Stimulated activated CD8-positive, alpha-beta memory T cell treated with anti-CD3 and anti-CD28 coated beads, Interleukin-2, amount 100 ng/mL, for 48 hours (primary cell): ENCODE measurements around the gene PRKACB.
A peak's percentile ranks its signal among the peaks of the same experiment; 100 is the strongest.
"Not testable (repeated sequence)": the region's sequence is repeated elsewhere in the genome, so short reads cannot be mapped to it uniquely, and the experiment has no call there.

Source experiments
- DNase-seq, 2 donors: peaks; one replicate each; pipeline ENCODE4 v3.0.0-alpha.2; 2020; ENCODE audit warnings: low read depth in 2 of 2

The PRKACB gene

GRCh38 chr1:84143796-84144565 lies at the start of gene PRKACB:
TSS of gene PRKACB (plus strand) at chr1:84144271. CDS start at chr1:84144362, 91 bp downstream.
- no peak for DNase-seq

GRCh38 chr1:84095308-84095707 lies 48.8 kb upstream of the PRKACB start:
- DNase-seq = no peak

GRCh38 chr1:84096176-84096575 lies 47.9 kb upstream of the PRKACB start:
- DNase-seq = no peak

GRCh38 chr1:84101204-84101603 lies 42.9 kb upstream of the PRKACB start:
- no peak for DNase-seq

- no peak for DNase-seq
Measured at GRCh38 chr1:84103197-84103992, 40.7 kb upstream of the PRKACB start.

GRCh38 chr1:84107538-84107937 lies 36.5 kb upstream of the PRKACB start:
- not testable (repeated sequence) for DNase-seq

- no peak for DNase-seq
Measured at GRCh38 chr1:84107955-84108354, 36.1 kb upstream of the PRKACB start.

GRCh38 chr1:84108900-84109578 lies 35.0 kb upstream of the PRKACB start:
- DNase-seq = no peak

- DNase-seq = no peak
Measured at GRCh38 chr1:84110629-84111028, 33.4 kb upstream of the PRKACB start.

- DNase-seq = no peak
Measured at GRCh38 chr1:84116558-84116957, 27.5 kb upstream of the PRKACB start.

GRCh38 chr1:84117868-84118267 lies 26.2 kb upstream of the PRKACB start:
- DNase-seq = no peak

GRCh38 chr1:84121360-84121759 lies 22.7 kb upstream of the PRKACB start:
- DNase-seq = no peak

GRCh38 chr1:84122780-84123382 lies 21.2 kb upstream of the PRKACB start:
- DNase-seq = peak; percentile 13 to 19

GRCh38 chr1:84133479-84133878 lies 10.6 kb upstream of the PRKACB start:
- no peak for DNase-seq

- no peak for DNase-seq
Measured at GRCh38 chr1:84135341-84135740, 8.7 kb upstream of the PRKACB start.

GRCh38 chr1:84141182-84142003 lies 2.7 kb upstream of the PRKACB start:
- DNase-seq = no peak

GRCh38 chr1:84145068-84145467 lies 997 bp downstream of the PRKACB start:
- no peak for DNase-seq

- DNase-seq = no peak
Measured at GRCh38 chr1:84146411-84147032, 2.5 kb downstream of the PRKACB start.

- no peak for DNase-seq
Measured at GRCh38 chr1:84148758-84149157, 4.7 kb downstream of the PRKACB start.

- no peak for DNase-seq
Measured at GRCh38 chr1:84152649-84153056, 8.6 kb downstream of the PRKACB start.

- DNase-seq = no peak
Measured at GRCh38 chr1:84155517-84155916, 11.4 kb downstream of the PRKACB start.
